ENCODE results near the gene RASGEF1B.

The RASGEF1B gene

GRCh38 chr4:81447566-81448229 lies 24.0 kb downstream of the RASGEF1B start:
- no peak for DNase-seq (ENCODE audit: low read depth)
- no peak overlapping the region for H3K4me3 ChIP-seq (ENCODE audit: low read length)
- TF ChIP-seq CTCF (conservative IDR thresholded peaks at IDR 0.05; ENCODE audit: low read depth, low read length): no peak

GRCh38 chr4:81446634-81447033 lies 25.1 kb downstream of the RASGEF1B start:
- no peak for TF ChIP-seq CTCF (conservative IDR thresholded peaks at IDR 0.05; ENCODE audit: low read depth, low read length)
- no peak for DNase-seq (ENCODE audit: low read depth)
- H3K4me3 ChIP-seq (ENCODE audit: low read length): no peak overlapping the region

- no peak for TF ChIP-seq CTCF (conservative IDR thresholded peaks at IDR 0.05; ENCODE audit: low read depth, low read length)
- H3K4me3 ChIP-seq (ENCODE audit: low read length): no peak overlapping the region
- DNase-seq (ENCODE audit: low read depth): peak; percentile 79
Observed at GRCh38 chr4:81445196-81445595, 26.5 kb downstream of the RASGEF1B start.

GRCh38 chr4:81442484-81443085 lies 29.1 kb downstream of the RASGEF1B start:
- no peak for DNase-seq (ENCODE audit: low read depth)
- H3K4me3 ChIP-seq (ENCODE audit: low read length): no peak overlapping the region
- no peak for TF ChIP-seq CTCF (conservative IDR thresholded peaks at IDR 0.05; ENCODE audit: low read depth, low read length)

GRCh38 chr4:81440949-81441348 lies 30.8 kb downstream of the RASGEF1B start:
- H3K4me3 ChIP-seq (ENCODE audit: low read length): no peak overlapping the region
- no peak for TF ChIP-seq CTCF (conservative IDR thresholded peaks at IDR 0.05; ENCODE audit: low read depth, low read length)
- peak; percentile 87 for DNase-seq (ENCODE audit: low read depth)

- no peak for TF ChIP-seq CTCF (conservative IDR thresholded peaks at IDR 0.05; ENCODE audit: low read depth, low read length)
- no peak for DNase-seq (ENCODE audit: low read depth)
Observed at GRCh38 chr4:81436941-81437574, 34.6 kb downstream of the RASGEF1B start.

GRCh38 chr4:81436096-81436495 lies 35.6 kb downstream of the RASGEF1B start:
- no peak for DNase-seq (ENCODE audit: low read depth)
- no peak for TF ChIP-seq CTCF (conservative IDR thresholded peaks at IDR 0.05; ENCODE audit: low read depth, low read length)
- H3K4me3 ChIP-seq (ENCODE audit: low read length): no peak overlapping the region

More at GRCh38 chr4:81436941-81437574, 34.6 kb downstream of the RASGEF1B start:
- no peak overlapping the region for H3K4me3 ChIP-seq (ENCODE audit: low read length)

Measured in retinal pigment epithelial cell (primary cell).